HepG2 (cell line): ENCODE results near the gene FGFR3. TPM values are rescaled to one million over a fixed set of nuclear protein-coding genes. Genes with fewer than 3 reads are reported as not detected.
A peak's percentile ranks its signal among the peaks of the same experiment; 100 is the strongest.

ENCODE experiments used
- CHCHD3 ChIP-seq: sonication (generic); formaldehyde crosslinking; IDR thresholded peaks from 2 replicates; pipeline ENCODE4 v1.8.0; 2022; ENCODE audit warnings: mild to moderate bottlenecking, missing genetic modification reagents, moderate library complexity
- ERF ChIP-seq: IDR thresholded peaks from 2 replicates; pipeline ENCODE4 v1.6.1; 2018; ENCODE audit warnings: missing biosample characterization, missing genetic modification reagents
- ETV5 ChIP-seq: IDR thresholded peaks from 2 replicates; pipeline ENCODE4 v1.6.1; 2018; ENCODE audit warnings: missing biosample characterization, missing genetic modification reagents, inconsistent platforms, borderline replicate concordance
- FOXA1 ChIP-seq, 2 experiments: fragments of 450-650 bp in 1 of 2; sonication (generic) in 1 of 2; formaldehyde crosslinking in 1 of 2; IDR thresholded peaks; 2 replicates each; pipeline versions ENCODE4 v1.4.0 to v1.6.1; 2016 to 2020; ENCODE audit warnings: missing genetic modification reagents in 1 of 2
- GABPA ChIP-seq, 2 experiments: IDR thresholded peaks; 2 replicates each; pipeline ENCODE4 v1.6.1; 2011 to 2016; ENCODE audit warnings: low read depth in 2 of 2, low read length in 1 of 2, missing biosample characterization in 1 of 2, missing genetic modification characterization in 1 of 2
- GATAD1 ChIP-seq: IDR thresholded peaks from 2 replicates; pipeline ENCODE4 v1.6.1; 2016; ENCODE audit warnings: missing genetic modification reagents, missing compliant biosample characterization
- HNF4A ChIP-seq: sonication (generic); formaldehyde crosslinking; IDR thresholded peaks from 2 replicates; pipeline ENCODE4 v1.4.0; 2020; ENCODE audit warnings: missing genetic modification reagents
- KDM5A ChIP-seq: fragments of 200-600 bp; sonication (generic); IDR thresholded peaks from 2 replicates; pipeline ENCODE4 v1.7.0; 2018; ENCODE audit warnings: antibody characterized with exemption, mild to moderate bottlenecking, low read length, borderline replicate concordance
- KLF16 ChIP-seq, 2 experiments: sonication (generic) in 1 of 2; formaldehyde crosslinking in 1 of 2; IDR thresholded peaks; 2 replicates each; pipeline versions ENCODE4 v1.6.1 to v1.8.0; 2016 to 2023; ENCODE audit warnings: missing genetic modification reagents in 2 of 2, missing compliant biosample characterization in 1 of 2
- NAIF1 ChIP-seq: sonication (generic); formaldehyde crosslinking; IDR thresholded peaks from 2 replicates; pipeline ENCODE4 v1.5.0; 2020; ENCODE audit warnings: mild to moderate bottlenecking, missing genetic modification reagents, borderline replicate concordance
- PRDM10 ChIP-seq: sonication (generic); formaldehyde crosslinking; IDR thresholded peaks from 2 replicates; pipeline ENCODE4 v1.4.0; 2020; ENCODE audit warnings: low read depth, missing genetic modification reagents
- RFXAP ChIP-seq: sonication (generic); formaldehyde crosslinking; IDR thresholded peaks from 2 replicates; pipeline ENCODE4 v1.4.0; 2020; ENCODE audit warnings: missing genetic modification reagents, borderline replicate concordance
- SIN3A ChIP-seq: IDR thresholded peaks from 2 replicates; pipeline ENCODE4 v1.6.1; 2011; ENCODE audit warnings: low read depth, mild to moderate bottlenecking, control low read depth, low read length, borderline replicate concordance
- SP1 ChIP-seq, 2 experiments: fragments of 450-650 bp in 1 of 2; sonication (generic) in 1 of 2; formaldehyde crosslinking in 1 of 2; IDR thresholded peaks; 2 replicates each; pipeline versions ENCODE4 v1.4.0 to v1.6.1; 2016 to 2020; ENCODE audit warnings: missing genetic modification reagents in 1 of 2
- TAF1 ChIP-seq: sonication (generic); formaldehyde crosslinking; IDR thresholded peaks from 2 replicates; pipeline ENCODE4 v1.4.0; 2020; ENCODE audit warnings: missing genetic modification reagents
- TCF12 ChIP-seq, 2 experiments: fragments of 450-650 bp in 1 of 2; sonication (generic) in 1 of 2; formaldehyde crosslinking in 1 of 2; IDR thresholded peaks; 2 replicates each; pipeline versions ENCODE4 v1.6.1 to v1.8.0; 2017 to 2022; ENCODE audit warnings: antibody characterized with exemption in 1 of 2, mild to moderate bottlenecking in 1 of 2, missing genetic modification reagents in 1 of 2, moderate library complexity in 1 of 2
- YY1 ChIP-seq: IDR thresholded peaks from 2 replicates; pipeline ENCODE4 v1.6.1; 2011; ENCODE audit warnings: low read length, low read depth, moderate library complexity, mild to moderate bottlenecking; ENCODE audit not compliant: insufficient read depth, insufficient replicate concordance
- ZFY ChIP-seq: sonication (generic); formaldehyde crosslinking; IDR thresholded peaks from 2 replicates; pipeline ENCODE4 v1.4.0; 2020; ENCODE audit warnings: missing genetic modification reagents
- ZKSCAN8 ChIP-seq: IDR thresholded peaks from 2 replicates; pipeline ENCODE4 v1.6.1; 2016; ENCODE audit warnings: borderline replicate concordance, missing genetic modification reagents, missing compliant biosample characterization
- ZNF253 ChIP-seq: sonication (generic); formaldehyde crosslinking; IDR thresholded peaks from 2 replicates; pipeline ENCODE4 v1.8.0; 2022; ENCODE audit warnings: mild to moderate bottlenecking, missing genetic modification reagents, borderline replicate concordance
- ZNF33A ChIP-seq: sonication (generic); formaldehyde crosslinking; IDR thresholded peaks from 2 replicates; pipeline ENCODE4 v1.5.1; 2020; ENCODE audit warnings: missing genetic modification reagents, mild to moderate bottlenecking, moderate library complexity, borderline replicate concordance
- ZNF546 ChIP-seq: sonication (generic); formaldehyde crosslinking; conservative IDR thresholded peaks from 2 replicates; pipeline ENCODE4 v1.8.1; 2023; ENCODE audit warnings: mild to moderate bottlenecking, missing genetic modification reagents
- ZNF607 ChIP-seq: sonication (generic); formaldehyde crosslinking; IDR thresholded peaks from 2 replicates; pipeline ENCODE4 v1.5.1; 2020; ENCODE audit warnings: missing genetic modification reagents, mild to moderate bottlenecking, borderline replicate concordance
- polyA plus RNA-seq, 8 experiments: library from polyadenylated mRNA; depleted of rRNA in 3 of 8; stranded (reverse) in 7 of 8; unstranded in 1 of 8; fragments of >200 nt; fragmentation: Illumina TruSeq in 4 of 8; extraction: Trizol in 4 of 8; gene quantifications; 2 replicates each; pipeline versions ENCODE4 v1.2.1 to v1.2.3, GENCODE V29; 2011 to 2016; ENCODE audit warnings: low read depth in 4 of 8, missing spikeins in 1 of 8, mixed read lengths in 1 of 8; ENCODE audit not compliant: insufficient read depth in 1 of 8
- total RNA-seq, 5 experiments: library from RNA; depleted of rRNA; stranded (reverse); fragments of >200 nt; fragmentation: Illumina TruSeq; extraction: Trizol; gene quantifications; 2 replicates each; pipeline ENCODE4 v1.2.3, GENCODE V29; 2016; ENCODE audit warnings: low read depth in 1 of 5
- TF ChIP-seq, protein P1 (sequence below): IDR thresholded peaks from 2 replicates; pipeline ENCODE4 v1.6.1; 2018; ENCODE audit warnings: missing genetic modification reagents, mild to moderate bottlenecking, missing compliant biosample characterization

The FGFR3 gene
- total and polyA plus RNA-seq, 2 of the 13 experiments (the other 11 are each of a cell fraction or from before 2014, with no cell fraction given), result 103 to 109 TPM

GRCh38 chr4:1752284-1753041 is 40.6 kb upstream of the FGFR3 start (continued):
- TF ChIP-seq HNF4A, result peak; percentile 10; the same call in 1 of the 2 replicates
- no peak for TF ChIP-seq ZNF33A (CRISPR knock-in tag)
- TF ChIP-seq, protein P1, sequence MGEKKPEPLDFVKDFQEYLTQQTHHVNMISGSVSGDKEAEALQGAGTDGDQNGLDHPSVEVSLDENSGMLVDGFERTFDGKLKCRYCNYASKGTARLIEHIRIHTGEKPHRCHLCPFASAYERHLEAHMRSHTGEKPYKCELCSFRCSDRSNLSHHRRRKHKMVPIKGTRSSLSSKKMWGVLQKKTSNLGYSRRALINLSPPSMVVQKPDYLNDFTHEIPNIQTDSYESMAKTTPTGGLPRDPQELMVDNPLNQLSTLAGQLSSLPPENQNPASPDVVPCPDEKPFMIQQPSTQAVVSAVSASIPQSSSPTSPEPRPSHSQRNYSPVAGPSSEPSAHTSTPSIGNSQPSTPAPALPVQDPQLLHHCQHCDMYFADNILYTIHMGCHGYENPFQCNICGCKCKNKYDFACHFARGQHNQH (CRISPR knock-in tag), result no peak; the same call in 1 of the 2 replicates
- peak; percentile 46; the same call in 1 of the 2 replicates for TF ChIP-seq TAF1 (CRISPR knock-in tag)
- no peak for TF ChIP-seq SP1 (IDR thresholded peaks at IDR 0.05)
- TF ChIP-seq SP1 (CRISPR knock-in tag; IDR thresholded peaks at IDR 0.05), result peak; percentile 40; the same call in 1 of the 2 replicates
- TF ChIP-seq RFXAP, result no peak
- 0 out of 2 replicates have a peak, but pooled peaks have one; percentile 48 for TF ChIP-seq PRDM10 (CRISPR knock-in tag)
- TF ChIP-seq ZFY (CRISPR knock-in tag), result peak; percentile 55
- TF ChIP-seq ZNF607 (CRISPR knock-in tag), result peak; percentile 38; the same call in 1 of the 2 replicates
- TF ChIP-seq FOXA1 (IDR thresholded peaks at IDR 0.05), result no peak
- TF ChIP-seq FOXA1 (CRISPR knock-in tag; IDR thresholded peaks at IDR 0.05), result peak; percentile 34; the same call in 1 of the 2 replicates
- no peak for TF ChIP-seq NAIF1
- TF ChIP-seq ETV5 (CRISPR knock-in tag), result no peak
- TF ChIP-seq ZNF253 (CRISPR knock-in tag), result 0 out of 2 replicates have a peak, but pooled peaks have one; percentile 46
- TF ChIP-seq GABPA (IDR thresholded peaks at IDR 0.05; ENCODE audit: low read depth, low read length), result no peak
- TF ChIP-seq GABPA (CRISPR knock-in tag; IDR thresholded peaks at IDR 0.05; ENCODE audit: low read depth), result no peak
- peak; percentile 37; the same call in 1 of the 2 replicates for TF ChIP-seq GATAD1 (CRISPR knock-in tag)
- TF ChIP-seq SIN3A, result no peak
- TF ChIP-seq KDM5A, result no peak
- peak in 1 of 2 experiments; percentile 47; a peak in 1 of 4 replicates for TF ChIP-seq KLF16 (CRISPR knock-in tag; IDR thresholded peaks at IDR 0.05)
- no peak for TF ChIP-seq TCF12 (IDR thresholded peaks at IDR 0.05)
- no peak for TF ChIP-seq TCF12 (CRISPR knock-in tag; IDR thresholded peaks at IDR 0.05)
- TF ChIP-seq ZNF546 (CRISPR knock-in tag), result peak; percentile 32; the same call in 1 of the 2 replicates
- TF ChIP-seq CHCHD3 (CRISPR knock-in tag), result peak; percentile 80; the same call in 1 of the 2 replicates
- TF ChIP-seq ERF, result peak; percentile 59
- peak; percentile 11 for TF ChIP-seq YY1
- 0 out of 2 replicates have a peak, but pooled peaks have one; percentile 36 for TF ChIP-seq ZKSCAN8 (CRISPR knock-in tag)
